Nephron (organoid): ENCODE results near the gene FARP1.
A peak's percentile ranks its signal among the peaks of the same experiment; 100 is the strongest.

Source experiments
- H3K27ac Mint-ChIP-seq, 3 experiments: 2 replicates each; pipeline ENCODE4 v1.8.0; 2020; ENCODE audit warnings: mixed read lengths in 3 of 3, mild to moderate bottlenecking in 2 of 3, moderate library complexity in 1 of 3
- H3K27me3 Mint-ChIP-seq: 2 replicates; pipeline ENCODE4 v1.8.0; 2021; ENCODE audit warnings: low read depth, mild to moderate bottlenecking, moderate library complexity, mixed read lengths
- H3K36me3 Mint-ChIP-seq: 2 replicates; pipeline ENCODE4 v1.8.0; 2020; ENCODE audit warnings: low read depth, mixed read lengths
- H3K4me1 Mint-ChIP-seq: 2 replicates; pipeline ENCODE4 v1.8.0; 2020; ENCODE audit warnings: mixed read lengths
- H3K4me3 Mint-ChIP-seq, 3 experiments: 2 replicates each; pipeline ENCODE4 v1.8.0; 2020; ENCODE audit warnings: mild to moderate bottlenecking in 3 of 3, mixed read lengths in 3 of 3, moderate library complexity in 2 of 3
- H3K9me3 Mint-ChIP-seq: 2 replicates; pipeline ENCODE4 v1.8.0; 2020; ENCODE audit warnings: mixed read lengths
- CTCF ChIP-seq, 3 experiments: fragments of 200-600 bp; sonication (generic); IDR thresholded peaks; one replicate each; pipeline ENCODE4 v1.5.0; 2021; ENCODE audit warnings: antibody characterized with exemption in 3 of 3; ENCODE audit not compliant: unreplicated experiment in 3 of 3

Gene FARP1

GRCh38 chr13:98144801-98145350 is 2.0 kb downstream of the FARP1 start:
- Mint-ChIP-seq H3K9me3 (no peaks in the 10 kb centered on the region), H3K27me3 (peaks cover 5% of the 10 kb centered on the region)
- TF ChIP-seq CTCF (IDR thresholded peaks at IDR 0.05; ENCODE audit: unreplicated experiment in 3 of 3), result peak in 1 of 3 experiments; percentile 10

GRCh38 chr13:98147521-98147920 is 4.6 kb downstream of the FARP1 start:
- no peaks in the 10 kb centered on the region for H3K9me3 Mint-ChIP-seq
- peaks cover 26% of the 10 kb centered on the region for H3K36me3 Mint-ChIP-seq
- peak overlapping the region; percentile 40 to 52 (median 49) for H3K4me3 Mint-ChIP-seq
- peaks cover 65% of the 10 kb centered on the region for H3K4me1 Mint-ChIP-seq
- peak in 1 of 3 experiments; percentile 6 for TF ChIP-seq CTCF (IDR thresholded peaks at IDR 0.05; ENCODE audit: unreplicated experiment in 3 of 3)
- H3K27ac Mint-ChIP-seq, result peak overlapping the region; percentile 48 to 62 (median 52)
- no peaks in the 10 kb centered on the region for H3K27me3 Mint-ChIP-seq

More at GRCh38 chr13:98144801-98145350, 2.0 kb downstream of the FARP1 start:
- Mint-ChIP-seq H3K4me3 (peak overlapping the region; percentile 97 to 99 (median 97)), H3K27ac (peak overlapping the region; percentile 96 to 99 (median 98)), H3K36me3 (peaks cover 11% of the 10 kb centered on the region), H3K4me1 (peaks cover 49% of the 10 kb centered on the region)

- Mint-ChIP-seq H3K27ac (peak overlapping the region in 1 of 3 experiments; percentile 53), H3K4me1 (peaks cover 57% of the 10 kb centered on the region), H3K27me3 (no peaks in the 10 kb centered on the region), H3K36me3 (peaks cover 43% of the 10 kb centered on the region), H3K9me3 (no peaks in the 10 kb centered on the region), H3K4me3 (no peak overlapping the region)
- TF ChIP-seq CTCF (IDR thresholded peaks at IDR 0.05; ENCODE audit: unreplicated experiment in 3 of 3), result no peak
These were observed 8.1 kb downstream of the FARP1 start for GRCh38 chr13:98150832-98151479.

GRCh38 chr13:98155475-98156109 is 12.7 kb downstream of the FARP1 start:
- no peak for TF ChIP-seq CTCF (IDR thresholded peaks at IDR 0.05; ENCODE audit: unreplicated experiment in 3 of 3)
- Mint-ChIP-seq H3K27ac (no peak overlapping the region), H3K4me1 (peaks cover 49% of the 10 kb centered on the region), H3K4me3 (no peak overlapping the region), H3K9me3 (no peaks in the 10 kb centered on the region), H3K27me3 (no peaks in the 10 kb centered on the region), H3K36me3 (peaks cover 44% of the 10 kb centered on the region)

- TF ChIP-seq CTCF (IDR thresholded peaks at IDR 0.05; ENCODE audit: unreplicated experiment in 3 of 3), result no peak
- Mint-ChIP-seq H3K36me3 (peaks cover 45% of the 10 kb centered on the region), H3K27ac (no peak overlapping the region)
These were observed 13.4 kb downstream of the FARP1 start for GRCh38 chr13:98156259-98156658.

More at GRCh38 chr13:98156259-98156658, 13.4 kb downstream of the FARP1 start:
- H3K9me3 Mint-ChIP-seq, result no peaks in the 10 kb centered on the region
- H3K4me3 Mint-ChIP-seq, result no peak overlapping the region
- peaks cover 43% of the 10 kb centered on the region for H3K4me1 Mint-ChIP-seq
- no peaks in the 10 kb centered on the region for H3K27me3 Mint-ChIP-seq
